Vagina (tissue), 2 donors: ENCODE data around the gene DENND4B. TPM values are rescaled to one million over a fixed set of nuclear protein-coding genes. Genes with fewer than 3 reads are reported as not detected.
"Not testable (repeated sequence)": the region's sequence is repeated elsewhere in the genome, so short reads cannot be mapped to it uniquely, and the experiment has no call there.

Source experiments
- DNase-seq, 2 donors: peaks; one replicate each; pipeline ENCODE4 v3.0.0-alpha.2; 2017; ENCODE audit errors: extremely low spot score in 2 of 2
- H3K27ac ChIP-seq: fragments of 200-600 bp; sonication (generic); one replicate; pipeline ENCODE4 v1.5.1; 2019
- H3K27me3 ChIP-seq: fragments of 200-600 bp; sonication (generic); one replicate; pipeline ENCODE4 v1.5.1; 2019
- H3K36me3 ChIP-seq, 2 donors: fragments of 200-600 bp; sonication (generic); one replicate each; pipeline ENCODE4 v1.5.1; 2017 to 2019
- H3K4me1 ChIP-seq: fragments of 200-600 bp; sonication (generic); one replicate; pipeline ENCODE4 v1.5.1; 2019
- H3K4me3 ChIP-seq, 2 donors: fragments of 200-600 bp; sonication (generic); 1 replicate in 1 of 2; 2 replicates in 1 of 2; pipeline ENCODE4 v1.5.1; 2016 to 2019
- H3K9me3 ChIP-seq: fragments of 200-600 bp; sonication (generic); one replicate; pipeline ENCODE4 v1.5.1; 2019
- POLR2A ChIP-seq, 2 donors: fragments of 450-650 bp; IDR thresholded peaks; one replicate each; pipeline ENCODE4 v1.6.1; 2017; ENCODE audit warnings: antibody characterized with exemption in 2 of 2, mild to moderate bottlenecking in 2 of 2, moderate library complexity in 2 of 2
- POLR2AphosphoS5 ChIP-seq, 2 donors: sonication (generic); formaldehyde crosslinking; IDR thresholded peaks; one replicate each; pipeline ENCODE4 v1.9.0; 2017; ENCODE audit warnings: antibody characterized with exemption in 2 of 2, mild to moderate bottlenecking in 2 of 2, low read depth in 1 of 2; ENCODE audit not compliant: insufficient read depth in 1 of 2
- intact Hi-C: fragments of 100-400 bp; cut with DNase I; formaldehyde crosslinking; loops from one replicate; pipeline ENCODE4 v1.15.1; 2023
- total RNA-seq: library from RNA; depleted of rRNA; stranded (reverse); fragments of >200 nt; gene quantifications from one replicate; pipeline ENCODE4 v1.2.3, GENCODE V29; 2016
- TF ChIP-seq, protein P1 (sequence below), 3 experiments: fragments of 450-650 bp in 2 of 3; fragments of 200-600 bp in 1 of 3; sonication (generic) in 1 of 3; IDR thresholded peaks; one replicate each; pipeline ENCODE4 v1.5.1; 2017 to 2019; ENCODE audit warnings: antibody characterized with exemption in 3 of 3, mild to moderate bottlenecking in 2 of 3, moderate library complexity in 2 of 3

The DENND4B gene
- total RNA-seq, 1 donor from 2014 or later, result 42.7 TPM

DNA sequence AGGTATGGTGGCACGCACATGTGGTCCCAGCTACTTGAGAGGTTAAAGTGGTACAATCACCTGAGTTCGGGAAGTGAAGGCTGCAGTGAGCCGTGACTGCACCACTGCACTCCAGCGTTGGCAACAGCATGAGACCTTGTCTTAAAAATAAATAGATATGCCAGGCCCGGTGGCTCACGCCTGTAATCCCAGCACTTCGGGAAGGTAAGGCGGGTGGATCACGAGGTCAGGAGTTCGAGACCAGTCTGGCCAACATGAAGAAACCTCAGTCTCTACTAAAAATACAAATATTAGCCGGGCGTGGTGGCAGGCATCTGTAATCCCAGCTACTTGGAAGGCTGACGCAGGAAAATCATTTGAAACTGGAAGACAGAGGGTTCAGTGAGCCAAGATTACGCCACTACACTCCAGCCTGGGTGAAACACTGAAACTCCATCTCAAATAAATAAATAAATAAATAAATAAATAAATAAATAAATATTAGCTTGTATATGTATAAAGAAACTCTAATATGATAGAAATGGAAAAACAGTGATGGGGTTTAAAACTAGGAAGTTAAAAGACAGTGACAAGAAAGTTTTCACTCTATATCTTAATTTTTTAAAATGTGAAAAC is 42.6 kb downstream of the DENND4B start:
- intact Hi-C loops, result no loop called here
- no peak for DNase-seq

DNA sequence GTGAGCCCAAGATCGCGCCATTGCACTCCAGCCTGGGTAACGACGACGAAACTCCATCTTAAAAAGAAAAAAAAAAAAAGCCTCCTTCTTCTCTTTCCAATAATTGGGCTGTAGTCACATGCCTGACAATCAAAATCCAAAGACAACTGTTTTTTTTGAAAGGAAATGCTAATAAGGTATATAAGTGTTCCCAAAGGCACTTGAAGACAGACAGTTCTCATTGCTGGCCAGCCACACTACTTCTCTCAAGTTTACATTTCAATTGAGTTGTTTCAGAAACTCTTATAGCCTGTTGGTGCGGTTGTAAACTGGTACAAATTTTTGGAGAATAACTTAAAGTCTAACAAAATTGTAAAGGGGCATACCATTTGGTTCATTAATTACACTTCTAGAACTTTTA is 47.0 kb downstream of the DENND4B start:
- no peak overlapping the region for H3K27ac ChIP-seq
- H3K27me3 ChIP-seq, result no peaks in the 10 kb centered on the region
- H3K9me3 ChIP-seq, result no peaks in the 10 kb centered on the region
- no peak for DNase-seq
- H3K36me3 ChIP-seq, result peaks cover 0 to 8% of the 10 kb centered on the region in 2 donors
- intact Hi-C loops, result no loop called here
- no peak for TF ChIP-seq POLR2A (IDR thresholded peaks at IDR 0.05)
- TF ChIP-seq, protein P1, sequence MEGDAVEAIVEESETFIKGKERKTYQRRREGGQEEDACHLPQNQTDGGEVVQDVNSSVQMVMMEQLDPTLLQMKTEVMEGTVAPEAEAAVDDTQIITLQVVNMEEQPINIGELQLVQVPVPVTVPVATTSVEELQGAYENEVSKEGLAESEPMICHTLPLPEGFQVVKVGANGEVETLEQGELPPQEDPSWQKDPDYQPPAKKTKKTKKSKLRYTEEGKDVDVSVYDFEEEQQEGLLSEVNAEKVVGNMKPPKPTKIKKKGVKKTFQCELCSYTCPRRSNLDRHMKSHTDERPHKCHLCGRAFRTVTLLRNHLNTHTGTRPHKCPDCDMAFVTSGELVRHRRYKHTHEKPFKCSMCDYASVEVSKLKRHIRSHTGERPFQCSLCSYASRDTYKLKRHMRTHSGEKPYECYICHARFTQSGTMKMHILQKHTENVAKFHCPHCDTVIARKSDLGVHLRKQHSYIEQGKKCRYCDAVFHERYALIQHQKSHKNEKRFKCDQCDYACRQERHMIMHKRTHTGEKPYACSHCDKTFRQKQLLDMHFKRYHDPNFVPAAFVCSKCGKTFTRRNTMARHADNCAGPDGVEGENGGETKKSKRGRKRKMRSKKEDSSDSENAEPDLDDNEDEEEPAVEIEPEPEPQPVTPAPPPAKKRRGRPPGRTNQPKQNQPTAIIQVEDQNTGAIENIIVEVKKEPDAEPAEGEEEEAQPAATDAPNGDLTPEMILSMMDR (IDR thresholded peaks at IDR 0.05), result no peak
- TF ChIP-seq POLR2AphosphoS5 (IDR thresholded peaks at IDR 0.05; ENCODE audit: insufficient read depth in 1 of 2, low read depth in 1 of 2), result no peak
- H3K4me3 ChIP-seq, result no peak overlapping the region
- peaks cover 11% of the 10 kb centered on the region for H3K4me1 ChIP-seq

More for the DNA sequence above, 42.6 kb downstream of the DENND4B start:
- Histone ChIP-seq H3K9me3 (no peaks in the 10 kb centered on the region), H3K27ac (no peak overlapping the region), H3K4me1 (peaks cover 12% of the 10 kb centered on the region), H3K27me3 (no peaks in the 10 kb centered on the region), H3K4me3 (no peak overlapping the region), H3K36me3 (peaks cover 0 to 12% of the 10 kb centered on the region in 2 donors)
- TF ChIP-seq, protein P1 (IDR thresholded peaks at IDR 0.05), result no peak
- no peak for TF ChIP-seq POLR2A (IDR thresholded peaks at IDR 0.05)
- TF ChIP-seq POLR2AphosphoS5 (IDR thresholded peaks at IDR 0.05; ENCODE audit: insufficient read depth in 1 of 2, low read depth in 1 of 2), result no peak

DNA sequence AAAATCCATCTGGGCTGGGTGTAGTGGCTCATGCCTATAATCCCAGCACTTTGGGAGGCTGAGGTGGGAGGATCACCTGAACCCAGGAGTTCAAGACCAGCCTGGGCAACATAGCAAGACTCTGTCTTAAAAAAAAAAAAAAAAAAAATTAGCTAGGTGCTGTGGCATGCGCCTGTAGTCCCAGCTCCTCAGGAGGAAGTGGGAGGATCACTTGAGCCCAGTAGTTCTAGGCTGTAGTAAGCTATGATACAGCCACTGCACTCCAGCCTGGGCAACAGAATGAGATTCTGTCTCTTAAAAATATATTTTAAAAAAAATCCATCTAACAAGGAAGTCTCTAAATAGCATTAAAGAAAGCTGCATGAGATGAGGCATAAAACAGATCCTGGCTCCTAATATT is 50.7 kb downstream of the DENND4B start:
- H3K27me3 ChIP-seq, H3K36me3 ChIP-seq, H3K4me1 ChIP-seq, H3K9me3 ChIP-seq, intact Hi-C loops, H3K4me3 ChIP-seq, DNase-seq, H3K27ac ChIP-seq: not testable (repeated sequence)

DNA sequence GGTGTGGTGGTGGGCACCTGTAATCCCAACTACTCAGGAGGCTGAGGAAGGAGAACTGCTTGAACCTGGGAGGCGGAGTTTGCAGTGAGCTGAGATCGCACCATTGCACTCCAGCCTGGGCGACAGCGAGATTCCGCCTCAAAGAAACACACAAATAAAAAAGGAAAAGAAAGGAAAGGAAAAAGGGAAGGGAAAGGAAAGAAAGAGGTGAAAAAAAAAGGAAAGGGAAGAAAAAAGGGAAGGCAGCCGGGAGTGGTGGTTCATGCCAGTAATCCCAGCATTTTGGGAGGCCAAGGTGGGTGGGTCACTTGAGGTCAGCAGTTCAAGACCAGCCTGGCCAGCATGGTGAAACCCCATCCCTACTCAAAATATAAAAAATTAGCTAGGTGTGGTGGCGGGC is 55.5 kb downstream of the DENND4B start:
- H3K27me3 ChIP-seq, H3K36me3 ChIP-seq, H3K9me3 ChIP-seq, H3K4me3 ChIP-seq, H3K27ac ChIP-seq, intact Hi-C loops, DNase-seq: not testable (repeated sequence)
- H3K4me1 ChIP-seq, result peaks cover 23% of the 10 kb centered on the region

DNA sequence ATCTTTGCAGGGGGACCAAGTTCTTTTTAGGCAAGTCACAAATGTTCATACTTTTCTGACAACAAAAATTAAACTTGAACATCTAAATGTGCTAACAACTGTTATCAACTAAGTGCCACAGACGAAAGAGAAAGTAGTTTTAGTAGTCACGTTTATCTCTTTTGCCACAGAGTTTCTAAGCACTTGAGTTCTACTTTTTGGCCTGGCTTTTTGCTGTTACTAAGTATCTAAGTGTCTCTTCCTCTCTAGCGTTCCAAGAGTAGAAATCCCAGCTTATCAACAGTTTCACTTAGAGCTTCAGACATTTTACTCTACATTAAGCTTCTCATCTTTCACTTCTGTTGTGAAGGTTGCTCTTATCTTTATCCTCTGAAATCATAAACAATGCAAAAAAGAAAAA is 58.0 kb downstream of the DENND4B start:
- H3K9me3 ChIP-seq, result no peaks in the 10 kb centered on the region
- no peak for TF ChIP-seq POLR2AphosphoS5 (IDR thresholded peaks at IDR 0.05; ENCODE audit: insufficient read depth in 1 of 2, low read depth in 1 of 2)
- no peak for TF ChIP-seq POLR2A (IDR thresholded peaks at IDR 0.05)
- TF ChIP-seq, protein P1 (IDR thresholded peaks at IDR 0.05), result no peak
- H3K27me3 ChIP-seq, result no peaks in the 10 kb centered on the region
- no peaks in the 10 kb centered on the region for H3K36me3 ChIP-seq
- intact Hi-C loops, result no loop called here
- no peak for DNase-seq
- H3K4me3 ChIP-seq, result no peak overlapping the region
- H3K27ac ChIP-seq, result no peak overlapping the region
- H3K4me1 ChIP-seq, result peaks cover 23% of the 10 kb centered on the region

DNA sequence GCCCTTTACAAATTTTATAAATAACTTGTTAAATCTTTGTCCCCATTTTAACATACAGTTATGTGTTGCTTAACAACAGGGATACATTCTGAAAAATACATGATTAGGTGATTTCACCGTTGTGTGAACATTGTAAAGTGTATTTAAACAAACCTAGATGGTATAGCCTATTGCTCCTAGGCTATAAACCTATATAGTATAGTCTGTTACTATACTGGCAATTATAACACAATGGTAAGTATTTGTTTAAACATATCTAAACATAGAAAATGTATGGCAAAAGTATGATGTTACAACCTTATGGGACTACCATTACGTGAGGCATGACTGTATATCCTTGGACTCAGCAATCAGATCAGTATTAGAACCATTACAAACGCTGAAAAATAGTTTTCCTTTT is 60.4 kb downstream of the DENND4B start:
- no peak for DNase-seq
- Histone ChIP-seq H3K27ac (no peak overlapping the region), H3K36me3 (no peaks in the 10 kb centered on the region), H3K27me3 (no peaks in the 10 kb centered on the region), H3K4me3 (no peak overlapping the region), H3K4me1 (peaks cover 43% of the 10 kb centered on the region), H3K9me3 (no peaks in the 10 kb centered on the region)
- TF ChIP-seq POLR2AphosphoS5 (IDR thresholded peaks at IDR 0.05; ENCODE audit: insufficient read depth in 1 of 2, low read depth in 1 of 2), result no peak
- no peak for TF ChIP-seq POLR2A (IDR thresholded peaks at IDR 0.05)
- TF ChIP-seq, protein P1 (IDR thresholded peaks at IDR 0.05), result no peak
- intact Hi-C loops, result no loop called here
